Stimulated activated naive CD8-positive, alpha-beta T cell treated with anti-CD3 and anti-CD28 coated beads, Interleukin-15, amount 100 ng/mL, for 72 hours (primary cell): Measurements from ENCODE around the gene ZNF814.
"Not testable (repeated sequence)": the region's sequence is repeated elsewhere in the genome, so short reads cannot be mapped to it uniquely, and the experiment has no call there.

Experiments
- ATAC-seq: fragments of 150-1000 bp; cut with Tn5 transposase; 2 replicates; pipeline ENCODE4 v1.10.0; 2021; ENCODE audit warnings: mild to moderate bottlenecking, moderate library complexity
- DNase-seq, 2 donors: peaks; one replicate each; pipeline ENCODE4 v3.0.0; 2021 to 2022
- H3K27ac Mint-ChIP-seq, 2 donors: one replicate each; pipeline ENCODE4 v1.8.0; 2022; ENCODE audit warnings: mild to moderate bottlenecking in 2 of 2, mixed read lengths in 2 of 2, moderate library complexity in 2 of 2
- H3K27me3 Mint-ChIP-seq: one replicate; pipeline ENCODE4 v1.8.0; 2022; ENCODE audit warnings: mixed read lengths
- H3K4me1 Mint-ChIP-seq: one replicate; pipeline ENCODE4 v1.8.0; 2022; ENCODE audit warnings: mild to moderate bottlenecking, mixed read lengths
- H3K4me3 Mint-ChIP-seq, 2 donors: one replicate each; pipeline ENCODE4 v1.8.0; 2022; ENCODE audit warnings: mild to moderate bottlenecking in 2 of 2, mixed read lengths in 2 of 2, moderate library complexity in 1 of 2
- H3K9me3 Mint-ChIP-seq, 2 donors: one replicate each; pipeline ENCODE4 v1.8.0; 2022; ENCODE audit warnings: mixed read lengths in 2 of 2

Gene ZNF814

GRCh38 chr19:57836991-57837390 is 51.8 kb downstream of the ZNF814 start:
- H3K9me3 Mint-ChIP-seq, H3K27ac Mint-ChIP-seq, H3K27me3 Mint-ChIP-seq, H3K4me3 Mint-ChIP-seq, ATAC-seq, DNase-seq: not testable (repeated sequence)
- H3K4me1 Mint-ChIP-seq = peaks cover 20% of the 10 kb centered on the region

DNA sequence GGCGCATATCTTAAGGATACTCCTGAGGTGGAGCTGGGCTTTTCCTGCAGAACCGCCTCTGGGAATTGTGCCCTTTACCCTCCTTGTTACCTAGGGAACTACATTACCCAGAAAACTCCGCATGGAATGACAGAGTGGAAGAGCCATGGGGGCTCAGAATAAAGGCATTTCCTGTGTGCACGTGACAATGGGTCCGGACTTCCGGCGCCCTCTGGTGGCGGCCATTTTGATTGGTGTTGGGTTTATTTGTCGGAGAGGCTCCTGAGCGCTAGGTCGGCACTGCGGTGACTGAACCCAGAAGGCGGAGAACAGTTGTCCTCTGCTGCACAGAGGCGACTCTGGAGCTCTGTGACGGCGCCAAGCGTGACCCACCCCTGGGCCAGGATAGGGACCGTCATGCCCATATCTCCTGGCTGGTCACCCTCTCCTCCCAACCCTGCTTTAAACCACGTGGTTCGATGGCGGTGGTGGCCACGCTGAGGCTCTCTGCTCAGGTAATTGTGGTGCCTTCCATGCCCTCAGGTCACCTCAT is 58.7 kb downstream of the ZNF814 start, which contains the start of gene ZNF587B:
Gene ZNF587B, plus strand, starts transcription at position 229 of the 532 bp plus-strand sequence. Its CDS starts 230 bp downstream, at position 459.
- DNase-seq = no peak
- no peaks in the 10 kb centered on the region for H3K9me3 Mint-ChIP-seq

GRCh38 chr19:57829316-57829715 is 59.5 kb downstream of the ZNF814 start:
- DNase-seq = no peak
- Mint-ChIP-seq H3K27ac (no peak overlapping the region), H3K9me3 (no peaks in the 10 kb centered on the region), H3K4me3 (no peak overlapping the region), H3K4me1 (peaks cover 38% of the 10 kb centered on the region), H3K27me3 (no peaks in the 10 kb centered on the region)
- ATAC-seq = no peak

More for the DNA sequence above, 58.7 kb downstream of the ZNF814 start, which contains the start of gene ZNF587B:
- Mint-ChIP-seq H3K27me3 (no peaks in the 10 kb centered on the region), H3K4me3 (no peak within 1 kb of the TSS), H3K27ac (peak within 1 kb of the TSS in 1 of 2 donors; percentile 27), H3K4me1 (peaks cover 38% of the 10 kb centered on the region)
- ATAC-seq = no peak

DNA sequence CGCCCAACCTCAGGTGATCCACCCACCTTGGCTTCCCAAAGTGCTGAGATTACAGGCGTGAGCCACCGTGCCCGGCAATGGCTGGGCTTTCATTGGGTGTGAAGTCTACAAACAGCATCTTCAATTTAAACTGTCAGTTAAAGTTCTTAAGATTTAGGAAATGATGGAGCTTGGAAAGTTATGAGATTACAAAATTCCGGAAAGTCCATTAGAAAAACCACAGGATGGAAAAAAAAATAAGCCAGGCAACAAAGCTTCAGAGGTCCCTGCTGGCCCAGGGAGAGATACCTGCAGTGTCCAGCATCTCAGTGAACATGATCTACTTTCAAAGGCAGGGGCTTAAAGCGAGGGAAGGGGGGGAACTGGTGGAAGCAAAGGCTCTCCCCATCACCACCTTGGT is 63.3 kb downstream of the ZNF814 start:
- Mint-ChIP-seq H3K4me1 (peaks cover 61% of the 10 kb centered on the region), H3K9me3 (no peaks in the 10 kb centered on the region), H3K4me3 (no peak overlapping the region), H3K27me3 (no peaks in the 10 kb centered on the region), H3K27ac (peak overlapping the region; percentile 27 to 34)
- ATAC-seq = no peak
- no peak for DNase-seq

- H3K4me3 Mint-ChIP-seq, DNase-seq, ATAC-seq, H3K27me3 Mint-ChIP-seq, H3K9me3 Mint-ChIP-seq: not testable (repeated sequence)
- H3K4me1 Mint-ChIP-seq = peaks cover 63% of the 10 kb centered on the region
- H3K27ac Mint-ChIP-seq = peak overlapping the region in 1 of 2 donors; percentile 63
Observed at GRCh38 chr19:57823608-57824007, 65.2 kb downstream of the ZNF814 start.

DNA sequence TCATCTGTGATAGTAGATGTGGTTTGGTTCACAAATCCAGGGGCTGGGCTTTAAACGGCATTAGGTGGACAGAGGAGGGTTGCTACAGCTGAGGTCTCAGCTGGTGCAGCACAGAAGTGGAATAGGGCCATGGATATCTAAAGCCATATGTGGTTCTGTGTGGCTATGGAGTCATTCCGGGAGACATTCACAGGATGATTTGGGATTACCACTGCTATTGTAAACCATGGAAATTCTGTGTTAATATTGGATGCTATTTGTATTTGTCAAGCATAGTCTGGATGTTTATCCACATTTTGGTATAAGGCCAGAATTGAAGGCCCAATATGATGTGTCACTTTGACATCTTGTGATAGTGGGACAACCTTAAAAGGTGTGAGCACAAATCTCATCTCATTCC is 65.7 kb downstream of the ZNF814 start:
- not testable (repeated sequence) for DNase-seq, H3K27me3 Mint-ChIP-seq, ATAC-seq, H3K9me3 Mint-ChIP-seq, H3K4me3 Mint-ChIP-seq
- Mint-ChIP-seq H3K27ac (peak overlapping the region in 1 of 2 donors; percentile 34), H3K4me1 (peaks cover 67% of the 10 kb centered on the region)

DNA sequence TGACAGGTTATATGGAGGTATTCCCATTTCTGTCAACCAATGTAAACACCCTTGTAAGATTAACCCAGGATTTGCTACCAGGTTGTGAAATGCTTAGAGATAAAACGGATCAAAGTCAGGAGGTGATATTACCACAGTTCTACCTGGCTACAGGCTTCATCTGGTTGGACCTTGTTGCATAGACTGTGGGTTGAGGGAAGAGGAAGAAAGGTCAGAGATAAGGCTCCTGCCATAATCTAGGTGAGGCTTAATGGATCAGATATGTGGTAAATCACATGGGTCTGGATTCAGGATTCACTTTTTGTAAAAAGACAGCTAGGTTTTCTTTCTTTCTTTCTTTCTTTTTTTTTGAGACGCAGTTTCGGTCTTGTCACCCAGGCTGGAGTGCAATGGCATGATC is 67.3 kb downstream of the ZNF814 start:
- Mint-ChIP-seq H3K4me3 (peak overlapping the region in 1 of 2 donors; percentile 97), H3K4me1 (peaks cover 59% of the 10 kb centered on the region)
- not testable (repeated sequence) for ATAC-seq, DNase-seq, H3K27me3 Mint-ChIP-seq, H3K27ac Mint-ChIP-seq, H3K9me3 Mint-ChIP-seq

- ATAC-seq, H3K27me3 Mint-ChIP-seq, H3K9me3 Mint-ChIP-seq, DNase-seq: not testable (repeated sequence)
- Mint-ChIP-seq H3K4me1 (peaks cover 58% of the 10 kb centered on the region), H3K4me3 (peak overlapping the region; percentile 95 to 97), H3K27ac (peak overlapping the region in 1 of 2 donors; percentile 99)
Observed at GRCh38 chr19:57821095-57821494, 67.7 kb downstream of the ZNF814 start.

DNA sequence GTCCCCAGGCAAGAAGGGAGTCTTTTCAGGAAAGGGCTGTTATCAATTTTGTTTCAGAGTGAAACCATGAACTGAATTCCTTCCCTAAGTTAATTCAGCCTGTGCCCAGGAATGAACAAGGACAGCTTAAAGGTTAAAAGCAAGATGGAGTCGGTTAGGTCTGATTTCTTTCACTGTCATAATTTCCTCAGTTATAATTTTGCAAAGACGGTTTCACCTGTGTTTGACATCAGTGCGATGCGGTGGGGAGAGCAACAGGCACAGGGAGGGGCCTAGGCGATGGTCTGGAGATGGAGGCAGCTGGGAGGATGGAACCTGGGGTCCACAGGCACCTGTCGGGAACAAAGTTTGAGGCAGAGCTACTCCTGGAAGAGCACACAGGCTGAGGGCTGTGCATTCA is 68.2 kb downstream of the ZNF814 start:
- Mint-ChIP-seq H3K4me1 (peaks cover 60% of the 10 kb centered on the region), H3K27me3 (no peaks in the 10 kb centered on the region), H3K27ac (peak overlapping the region; percentile 99), H3K4me3 (peak overlapping the region; percentile 95 to 97), H3K9me3 (no peaks in the 10 kb centered on the region)
- no peak for DNase-seq
- no peak for ATAC-seq

DNA sequence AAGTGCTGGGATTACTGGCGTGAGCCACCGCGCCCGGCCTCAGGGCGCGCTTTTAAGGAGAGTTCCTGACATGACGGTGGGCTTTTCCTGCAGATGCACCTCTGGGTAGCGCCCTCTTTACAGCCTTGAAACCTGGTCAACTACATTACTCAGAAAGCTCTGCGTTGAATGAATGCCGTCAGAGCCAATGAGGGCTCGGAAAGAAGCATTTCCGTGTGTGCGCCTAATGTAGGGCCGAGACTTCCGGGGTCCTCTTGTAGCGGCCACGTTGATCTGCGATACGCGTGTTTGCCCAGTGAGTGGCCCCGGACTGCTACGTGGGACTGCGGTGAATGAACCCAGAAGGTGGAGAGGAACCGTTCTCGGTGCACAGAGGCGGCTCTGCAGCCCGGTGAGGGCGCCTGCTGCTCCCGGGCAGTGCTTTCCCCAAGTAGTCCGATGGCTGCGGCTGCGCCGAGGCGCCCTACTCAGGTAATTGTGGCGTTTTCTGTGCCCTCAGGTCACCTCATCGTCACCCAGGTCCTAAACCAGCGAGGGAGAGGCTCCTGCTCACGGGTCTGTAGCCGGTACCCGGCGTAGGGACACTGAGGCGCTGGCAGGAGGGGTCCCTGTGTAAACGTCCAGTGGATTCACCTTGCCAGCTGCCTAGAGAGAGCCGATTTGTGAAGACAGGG is 69.2 kb downstream of the ZNF814 start:
- peak overlapping the region; percentile 95 to 97 for H3K4me3 Mint-ChIP-seq
- ATAC-seq (peak; percentile 94), DNase-seq (peak; percentile 78 to 87)
- peaks cover 70% of the 10 kb centered on the region for H3K4me1 Mint-ChIP-seq
- H3K27me3 Mint-ChIP-seq = no peaks in the 10 kb centered on the region
- peak overlapping the region; percentile 99 for H3K27ac Mint-ChIP-seq
- no peaks in the 10 kb centered on the region for H3K9me3 Mint-ChIP-seq

- H3K27ac Mint-ChIP-seq = no peak overlapping the region
- ATAC-seq (no peak), DNase-seq (no peak)
- H3K9me3 Mint-ChIP-seq = no peaks in the 10 kb centered on the region
- H3K4me3 Mint-ChIP-seq = peak overlapping the region; percentile 34 to 55
- no peaks in the 10 kb centered on the region for H3K27me3 Mint-ChIP-seq
- H3K4me1 Mint-ChIP-seq = peaks cover 76% of the 10 kb centered on the region
Observed at GRCh38 chr19:57818378-57818777, 70.5 kb downstream of the ZNF814 start.

DNA sequence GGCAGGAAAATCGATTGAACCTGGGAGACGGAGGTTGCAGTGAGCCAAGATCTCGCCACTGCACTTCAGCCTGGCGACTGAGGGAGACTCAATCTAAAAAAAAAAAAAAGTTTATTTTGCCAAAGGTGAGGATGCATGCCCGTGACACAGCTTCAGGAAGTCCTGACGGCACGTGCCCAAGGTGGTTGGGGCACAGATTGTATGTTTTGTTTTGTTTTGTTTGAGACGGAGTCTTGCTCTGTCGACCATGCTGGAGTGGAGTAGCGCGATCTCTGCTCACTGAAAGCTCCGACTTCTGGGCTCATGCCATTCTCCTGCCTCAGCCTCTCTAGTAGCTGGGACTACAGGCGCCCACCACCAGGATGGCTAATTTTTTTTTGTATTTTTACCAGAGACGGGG is 70.9 kb downstream of the ZNF814 start:
- H3K27me3 Mint-ChIP-seq = no peaks in the 10 kb centered on the region
- H3K4me3 Mint-ChIP-seq = peak overlapping the region in 1 of 2 donors; percentile 55
- H3K9me3 Mint-ChIP-seq = no peaks in the 10 kb centered on the region
- ATAC-seq = no peak
- no peak overlapping the region for H3K27ac Mint-ChIP-seq
- no peak for DNase-seq
- peaks cover 76% of the 10 kb centered on the region for H3K4me1 Mint-ChIP-seq

DNA sequence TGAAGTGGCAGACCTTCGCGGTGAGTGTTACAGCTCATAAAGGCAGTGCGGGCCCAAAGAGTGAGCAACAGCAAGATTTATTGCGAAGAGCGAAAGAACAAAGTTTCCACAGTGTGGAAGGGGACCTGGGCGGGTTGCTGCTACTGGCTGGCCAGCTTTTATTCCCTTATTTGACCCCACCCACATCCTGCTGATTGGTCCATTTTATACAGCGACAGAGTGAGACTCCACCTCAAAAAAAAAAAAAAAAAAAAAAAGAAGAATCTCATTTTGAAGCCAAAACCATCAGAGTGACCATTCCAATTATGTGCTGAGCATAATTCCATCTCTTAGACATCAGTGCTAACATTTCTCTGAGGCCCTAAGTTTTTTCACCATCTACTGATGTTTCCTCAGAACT is 72.2 kb downstream of the ZNF814 start:
- DNase-seq = no peak
- Mint-ChIP-seq H3K27ac (no peak overlapping the region), H3K4me3 (no peak overlapping the region), H3K4me1 (peaks cover 76% of the 10 kb centered on the region), H3K9me3 (no peaks in the 10 kb centered on the region), H3K27me3 (no peaks in the 10 kb centered on the region)
- no peak for ATAC-seq

GRCh38 chr19:57815247-57816075 is 73.4 kb downstream of the ZNF814 start:
- Mint-ChIP-seq H3K4me1 (peaks cover 68% of the 10 kb centered on the region), H3K27me3 (no peaks in the 10 kb centered on the region), H3K9me3 (no peaks in the 10 kb centered on the region), H3K4me3 (peak overlapping the region; percentile 92 to 96), H3K27ac (peak overlapping the region in 1 of 2 donors; percentile 15)
- DNase-seq = no peak
- ATAC-seq = no peak

DNA sequence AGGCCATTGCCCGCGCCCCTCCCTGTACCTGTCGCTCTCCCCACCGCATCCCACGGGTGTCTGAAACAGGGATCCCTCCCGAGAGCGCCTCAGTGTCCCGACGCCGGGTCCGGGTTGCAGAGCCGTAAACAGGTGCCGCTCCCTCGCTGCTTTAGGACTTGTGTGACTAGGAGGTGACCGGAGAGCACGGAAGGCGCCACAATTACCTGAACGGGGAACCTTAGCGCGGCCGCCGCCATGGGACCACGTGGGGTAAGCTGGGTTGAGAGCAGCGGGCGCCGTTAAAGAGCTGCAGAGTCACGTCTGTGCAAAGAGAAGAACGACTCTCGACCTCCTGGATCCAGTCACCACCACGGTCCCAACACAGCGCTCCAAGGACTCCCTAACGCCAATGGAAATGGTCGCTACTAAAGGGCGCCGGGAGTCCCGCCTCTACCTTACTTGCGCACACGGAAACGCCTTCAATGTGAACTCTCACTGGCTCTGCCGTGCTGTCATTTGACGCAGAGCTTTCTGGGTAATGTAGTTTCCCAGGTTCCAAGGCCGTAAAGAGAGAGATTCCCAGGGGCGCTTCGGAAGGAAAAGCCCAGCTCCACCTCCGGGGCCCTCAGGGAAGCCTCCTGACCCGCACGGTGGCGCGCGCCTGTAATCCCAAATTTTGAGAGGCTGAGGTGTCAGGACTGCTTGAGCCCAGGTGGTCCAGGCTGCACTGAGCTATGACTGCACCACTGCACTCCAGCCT is 74.2 kb downstream of the ZNF814 start, which contains the start of gene ZNF552:
Gene ZNF552, minus strand, starts transcription at position 409 of the 742 bp plus-strand sequence. Its CDS starts 170 bp downstream, at position 239.
- peak within 1 kb of the TSS; percentile 94 to 96 for H3K27ac Mint-ChIP-seq
- ATAC-seq = peak; percentile 81
- DNase-seq = peak; percentile 60 to 75
- peak within 1 kb of the TSS; percentile 92 to 96 for H3K4me3 Mint-ChIP-seq
- H3K9me3 Mint-ChIP-seq = no peaks in the 10 kb centered on the region
- H3K27me3 Mint-ChIP-seq = no peaks in the 10 kb centered on the region
- H3K4me1 Mint-ChIP-seq = peaks cover 64% of the 10 kb centered on the region
